ENCODE data around the gene TMOD1.

DNA sequence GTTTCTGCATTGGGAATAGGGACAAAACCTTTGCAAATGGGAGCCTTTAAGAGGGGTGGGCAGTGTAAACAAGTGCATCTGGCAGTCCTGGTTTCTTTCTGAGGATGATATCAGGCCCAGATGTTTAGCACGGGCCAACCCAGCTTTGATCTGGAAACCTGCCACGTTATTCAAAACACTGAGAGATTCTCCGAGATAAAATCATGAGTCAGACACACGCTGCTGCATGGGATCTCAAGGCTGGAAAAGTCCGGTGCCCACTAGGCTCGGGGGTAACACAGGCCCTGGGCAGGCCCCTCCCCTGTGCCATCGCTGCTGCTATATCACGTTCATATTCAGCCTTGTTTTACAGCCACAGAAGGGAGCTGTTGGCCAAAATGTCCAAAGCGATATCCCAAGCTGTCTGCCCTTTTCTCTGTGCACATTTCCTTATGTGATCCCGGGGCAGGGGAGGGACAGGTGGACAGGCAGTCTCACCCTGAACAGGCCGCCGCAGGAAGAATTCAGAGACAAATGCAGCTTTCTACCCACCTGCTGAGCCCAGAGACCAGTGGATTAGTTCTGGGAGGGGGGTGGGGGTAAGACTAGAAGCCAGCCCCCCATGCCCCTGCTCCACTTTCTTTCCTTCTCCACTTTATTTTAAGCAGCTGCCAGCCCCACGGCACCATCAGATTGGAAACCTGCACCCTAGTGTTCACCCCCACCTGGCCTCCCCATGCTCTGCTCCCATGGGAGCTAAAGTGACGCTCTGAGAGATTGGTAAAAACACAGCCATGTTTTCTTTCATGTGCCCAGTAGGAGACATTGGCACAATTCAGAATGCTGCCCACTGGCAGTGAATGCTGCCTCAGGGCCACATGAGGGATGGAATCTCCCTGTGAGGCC is 63.1 kb downstream of the TMOD1 start:
- TF ChIP-seq, protein P1, sequence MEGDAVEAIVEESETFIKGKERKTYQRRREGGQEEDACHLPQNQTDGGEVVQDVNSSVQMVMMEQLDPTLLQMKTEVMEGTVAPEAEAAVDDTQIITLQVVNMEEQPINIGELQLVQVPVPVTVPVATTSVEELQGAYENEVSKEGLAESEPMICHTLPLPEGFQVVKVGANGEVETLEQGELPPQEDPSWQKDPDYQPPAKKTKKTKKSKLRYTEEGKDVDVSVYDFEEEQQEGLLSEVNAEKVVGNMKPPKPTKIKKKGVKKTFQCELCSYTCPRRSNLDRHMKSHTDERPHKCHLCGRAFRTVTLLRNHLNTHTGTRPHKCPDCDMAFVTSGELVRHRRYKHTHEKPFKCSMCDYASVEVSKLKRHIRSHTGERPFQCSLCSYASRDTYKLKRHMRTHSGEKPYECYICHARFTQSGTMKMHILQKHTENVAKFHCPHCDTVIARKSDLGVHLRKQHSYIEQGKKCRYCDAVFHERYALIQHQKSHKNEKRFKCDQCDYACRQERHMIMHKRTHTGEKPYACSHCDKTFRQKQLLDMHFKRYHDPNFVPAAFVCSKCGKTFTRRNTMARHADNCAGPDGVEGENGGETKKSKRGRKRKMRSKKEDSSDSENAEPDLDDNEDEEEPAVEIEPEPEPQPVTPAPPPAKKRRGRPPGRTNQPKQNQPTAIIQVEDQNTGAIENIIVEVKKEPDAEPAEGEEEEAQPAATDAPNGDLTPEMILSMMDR (IDR thresholded peaks at IDR 0.05), result no peak
- TF ChIP-seq POLR2A (IDR thresholded peaks at IDR 0.05), result no peak

Data from thyroid gland (tissue), 4 donors.